H9 (cell line): Measurements from ENCODE around the gene ITGA4. TPM values are rescaled to one million over a fixed set of nuclear protein-coding genes. Genes with fewer than 3 reads are reported as not detected.

ENCODE experiments used
- DNase-seq: peaks from one replicate; pipeline ENCODE4 v3.0.0-alpha.2; 2017
- H2AFZ ChIP-seq: one replicate; pipeline ENCODE4 v1.6.1; 2013; ENCODE audit warnings: mild to moderate bottlenecking, low read length, control low read depth, moderate library complexity
- H2AK5ac ChIP-seq: 2 replicates; pipeline ENCODE4 v1.6.1; 2013; ENCODE audit warnings: low read length, control low read depth, mixed read lengths; ENCODE audit not compliant: insufficient read length
- H2BK120ac ChIP-seq: one replicate; pipeline ENCODE4 v1.6.1; 2013; ENCODE audit warnings: low read depth, mild to moderate bottlenecking, low read length, control low read depth, inconsistent platforms; ENCODE audit not compliant: poor library complexity, severe bottlenecking
- H2BK12ac ChIP-seq: 2 replicates; pipeline ENCODE4 v1.6.1; 2013; ENCODE audit warnings: low read length, control low read depth, mixed read lengths, low read depth; ENCODE audit not compliant: insufficient read length
- H2BK15ac ChIP-seq: 2 replicates; pipeline ENCODE4 v1.6.1; 2013; ENCODE audit warnings: low read depth, low read length, control low read depth
- H2BK20ac ChIP-seq: one replicate; pipeline ENCODE4 v1.6.1; 2013; ENCODE audit warnings: low read depth, mild to moderate bottlenecking, low read length, control low read depth, inconsistent platforms; ENCODE audit not compliant: poor library complexity, severe bottlenecking
- H2BK5ac ChIP-seq: 2 replicates; pipeline ENCODE4 v1.6.1; 2013; ENCODE audit warnings: low read length, control low read depth, mixed read lengths; ENCODE audit not compliant: insufficient read length
- H3K14ac ChIP-seq: 2 replicates; pipeline ENCODE4 v1.6.1; 2013; ENCODE audit warnings: low read length, control low read depth; ENCODE audit not compliant: insufficient read depth
- H3K18ac ChIP-seq: 2 replicates; pipeline ENCODE4 v1.6.1; 2013; ENCODE audit warnings: low read depth, mild to moderate bottlenecking, mixed read lengths, low read length, control low read depth; ENCODE audit not compliant: insufficient read length
- H3K23ac ChIP-seq: 2 replicates; pipeline ENCODE4 v1.6.1; 2013; ENCODE audit warnings: low read length, control low read depth, mixed read lengths, low read depth; ENCODE audit not compliant: insufficient read length
- H3K23me2 ChIP-seq: 2 replicates; pipeline ENCODE4 v1.6.1; 2013; ENCODE audit warnings: low read depth, mild to moderate bottlenecking, mixed read lengths, low read length, control low read depth; ENCODE audit not compliant: insufficient read length, poor library complexity, severe bottlenecking
- H3K27ac ChIP-seq: 2 replicates; pipeline ENCODE4 v1.5.1; 2013; ENCODE audit warnings: low read length, control low read depth, mixed read lengths, low read depth; ENCODE audit not compliant: insufficient read length
- H3K27me3 ChIP-seq: 2 replicates; pipeline ENCODE4 v1.6.1; 2013; ENCODE audit warnings: low read length, control low read depth, inconsistent platforms; ENCODE audit not compliant: insufficient read depth
- H3K4ac ChIP-seq: 2 replicates; pipeline ENCODE4 v1.6.1; 2013; ENCODE audit warnings: low read depth, mild to moderate bottlenecking, control low read depth, inconsistent platforms, low read length, moderate library complexity
- H3K4me1 ChIP-seq: 2 replicates; pipeline ENCODE4 v1.6.1; 2013; ENCODE audit warnings: low read length, control low read depth, inconsistent platforms; ENCODE audit not compliant: insufficient read depth
- H3K4me2 ChIP-seq: 2 replicates; pipeline ENCODE4 v1.6.1; 2013; ENCODE audit warnings: low read length, control low read depth, mixed read lengths; ENCODE audit not compliant: insufficient read length, insufficient read depth
- H3K56ac ChIP-seq: 2 replicates; pipeline ENCODE4 v1.6.1; 2013; ENCODE audit warnings: low read depth, mild to moderate bottlenecking, mixed read lengths, low read length, control low read depth; ENCODE audit not compliant: insufficient read length
- H3K79me1 ChIP-seq: 2 replicates; pipeline ENCODE4 v1.6.1; 2013; ENCODE audit warnings: low read depth, mild to moderate bottlenecking, moderate library complexity, low read length, control low read depth, inconsistent platforms; ENCODE audit not compliant: insufficient read depth, poor library complexity, severe bottlenecking
- H3K79me2 ChIP-seq: 2 replicates; pipeline ENCODE4 v1.6.1; 2013; ENCODE audit warnings: low read length, control low read depth, inconsistent platforms; ENCODE audit not compliant: insufficient read depth
- H3K9ac ChIP-seq: 2 replicates; pipeline ENCODE4 v1.6.1; 2013; ENCODE audit warnings: low read length, control low read depth, mixed read lengths; ENCODE audit not compliant: insufficient read length; ENCODE audit errors: extremely low read depth
- H3K9me3 ChIP-seq: one replicate; pipeline ENCODE4 v1.6.1; 2013; ENCODE audit warnings: low read depth, low read length, inconsistent platforms; ENCODE audit not compliant: control insufficient read depth
- H3T11ph ChIP-seq: one replicate; pipeline ENCODE4 v1.6.1; 2013; ENCODE audit warnings: mild to moderate bottlenecking, low read length, control low read depth, inconsistent platforms
- H4K20me1 ChIP-seq: one replicate; pipeline ENCODE4 v1.6.1; 2013; ENCODE audit not compliant: control insufficient read depth, insufficient read length, insufficient read depth
- H4K5ac ChIP-seq: 2 replicates; pipeline ENCODE4 v1.6.1; 2013; ENCODE audit warnings: low read depth, mild to moderate bottlenecking, mixed read lengths, low read length, control low read depth; ENCODE audit not compliant: insufficient read length
- H4K8ac ChIP-seq: replicated peaks from 2 replicates; pipeline ENCODE4 v1.6.1; 2013; ENCODE audit warnings: low read length, control low read depth, mixed read lengths, low read depth; ENCODE audit not compliant: insufficient read length
- H4K91ac ChIP-seq: 2 replicates; pipeline ENCODE4 v1.6.1; 2013; ENCODE audit warnings: low read depth, mild to moderate bottlenecking, moderate library complexity, mixed read lengths, low read length, control low read depth; ENCODE audit not compliant: insufficient read length
- H3K27ac Mint-ChIP-seq, 3 experiments: 2 replicates in 2 of 3; 3 replicates in 1 of 3; pipeline ENCODE4 v1.8.0; 2020 to 2021; ENCODE audit warnings: mixed read lengths in 3 of 3, mild to moderate bottlenecking in 1 of 3, moderate library complexity in 1 of 3
- H3K27me3 Mint-ChIP-seq: 2 replicates; pipeline ENCODE4 v1.8.0; 2021; ENCODE audit warnings: low read depth, mild to moderate bottlenecking, moderate library complexity, mixed read lengths
- H3K36me3 Mint-ChIP-seq, 3 experiments: 2 replicates in 2 of 3; 3 replicates in 1 of 3; pipeline ENCODE4 v1.8.0; 2020 to 2021; ENCODE audit warnings: low read depth in 3 of 3, mixed read lengths in 3 of 3; ENCODE audit not compliant: insufficient read depth in 1 of 3
- H3K4me1 Mint-ChIP-seq, 2 experiments: 2 replicates each; pipeline ENCODE4 v1.8.0; 2020; ENCODE audit warnings: mixed read lengths in 2 of 2
- H3K4me3 Mint-ChIP-seq, 2 experiments: 2 replicates in 1 of 2; 3 replicates in 1 of 2; pipeline ENCODE4 v1.8.0; 2020 to 2021; ENCODE audit warnings: mild to moderate bottlenecking in 2 of 2, mixed read lengths in 2 of 2, moderate library complexity in 1 of 2
- H3K9me3 Mint-ChIP-seq, 2 experiments: 2 replicates in 1 of 2; 3 replicates in 1 of 2; pipeline ENCODE4 v1.8.0; 2020; ENCODE audit warnings: mild to moderate bottlenecking in 2 of 2, mixed read lengths in 2 of 2, moderate library complexity in 1 of 2
- CTCF ChIP-seq: fragments of 200-600 bp; sonication (generic); conservative IDR thresholded peaks from 3 replicates; pipeline ENCODE4 v1.8.0; 2021; ENCODE audit warnings: antibody characterized with exemption, mild to moderate bottlenecking
- WGBS: extraction: QIAGEN DNeasy Blood & Tissue Kit; methylation state at CpG from one replicate; pipeline ENCODE4 v1.1.7; 2013; ENCODE audit warnings: missing lambda C conversion rate, low lambda C conversion rate, mixed read lengths; ENCODE audit not compliant: insufficient read length; ENCODE audit errors: extremely low coverage; 5-methylcytosine and 5-hydroxymethylcytosine counted together
- total RNA-seq: library from RNA; stranded (reverse); gene quantifications from 2 replicates; pipeline ENCODE4 v1.2.1, GENCODE V29; 2021

ITGA4 gene
- total RNA-seq, 1 experiment from 2014 or later, result 1.3 TPM

- Histone ChIP-seq H3K4me2 (no peak overlapping the region), H2AK5ac (no peak overlapping the region), H3K23me2 (no peaks in the 10 kb centered on the region), H3K27ac (no peak overlapping the region), H3K56ac (no peak overlapping the region), H4K91ac (no peak overlapping the region), H4K8ac (no peak overlapping the region), H2BK120ac (no peak overlapping the region), H2BK15ac (no peak overlapping the region), H4K5ac (no peak overlapping the region), H3K79me2 (no peaks in the 10 kb centered on the region), H2BK12ac (no peak overlapping the region), H3T11ph (no peak overlapping the region), H3K9me3 (no peaks in the 10 kb centered on the region), H3K4me1 (no peaks in the 10 kb centered on the region), H3K27me3 (no peaks in the 10 kb centered on the region), H4K20me1 (no peaks in the 10 kb centered on the region), H2BK20ac (no peak overlapping the region), H3K14ac (no peak overlapping the region), H2AFZ (no peak overlapping the region), H2BK5ac (no peak overlapping the region), H3K18ac (no peak overlapping the region), H3K79me1 (no peaks in the 10 kb centered on the region), H3K23ac (no peak overlapping the region), H3K9ac (no peak overlapping the region), H3K4ac (no peak overlapping the region)
- TF ChIP-seq CTCF, result no peak
- Mint-ChIP-seq H3K27ac (no peak overlapping the region), H3K4me1 (peaks cover 6 to 7% of the 10 kb centered on the region in 2 experiments), H3K27me3 (no peaks in the 10 kb centered on the region), H3K4me3 (no peak overlapping the region), H3K36me3 (no peaks in the 10 kb centered on the region), H3K9me3 (no peaks in the 10 kb centered on the region; a peak in 1 of 5 replicates)
- no peak for DNase-seq
- WGBS, result no CpG with 5 or more reads among the region's 2 CpGs
Measured at GRCh38 chr2:181440344-181440743, 16.8 kb upstream of the ITGA4 start.
